CD14-positive monocyte (primary cell): ENCODE data around the gene COL25A1. TPM values are rescaled to one million over a fixed set of nuclear protein-coding genes. Genes with fewer than 3 reads are reported as not detected.

ENCODE experiments used
- DNase-seq, 3 donors: peaks; one replicate each; pipeline ENCODE4 v3.0.0-alpha.2; 2011 to 2022
- H2AFZ ChIP-seq: 2 replicates; pipeline ENCODE4 v1.6.0; 2012; ENCODE audit warnings: mild to moderate bottlenecking, low read depth, low read length, inconsistent platforms; ENCODE audit not compliant: insufficient read depth, poor library complexity, severe bottlenecking
- H3K27ac ChIP-seq, 2 donors: 1 replicate in 1 of 2; 2 replicates in 1 of 2; pipeline ENCODE4 v1.5.1; 2012 to 2013; ENCODE audit warnings: low read length in 2 of 2, control low read depth in 1 of 2, inconsistent platforms in 1 of 2, low read depth in 1 of 2, mild to moderate bottlenecking in 1 of 2
- H3K27me3 ChIP-seq, 2 donors: one replicate each; pipeline versions ENCODE4 v1.6.0 to v1.6.1; 2011 to 2013; ENCODE audit warnings: low read length in 2 of 2; ENCODE audit not compliant: control insufficient read depth in 2 of 2, insufficient read depth in 2 of 2
- H3K36me3 ChIP-seq, 2 donors: replicated peaks in 1 of 2; 1 replicate in 1 of 2; 2 replicates in 1 of 2; pipeline versions ENCODE4 v1.5.1 to v1.6.1; 2012 to 2013; ENCODE audit warnings: low read length in 2 of 2, control low read depth in 1 of 2, inconsistent platforms in 1 of 2, mild to moderate bottlenecking in 1 of 2; ENCODE audit not compliant: insufficient read depth in 2 of 2, control insufficient read depth in 1 of 2
- H3K4me1 ChIP-seq, 2 donors: 1 replicate in 1 of 2; 2 replicates in 1 of 2; pipeline versions ENCODE4 v1.5.1 to v1.6.1; 2012 to 2013; ENCODE audit warnings: low read length in 2 of 2, control low read depth in 1 of 2, inconsistent platforms in 1 of 2, mild to moderate bottlenecking in 1 of 2, moderate library complexity in 1 of 2; ENCODE audit not compliant: insufficient read depth in 2 of 2, control insufficient read depth in 1 of 2
- H3K4me2 ChIP-seq: replicated peaks from 2 replicates; pipeline ENCODE3; 2012; ENCODE audit warnings: low read length, moderate library complexity, mild to moderate bottlenecking; ENCODE audit not compliant: poor library complexity, severe bottlenecking; ENCODE audit errors: extremely low read depth
- H3K4me3 ChIP-seq, 3 experiments: fragments of 200-600 bp in 1 of 3; sonication (generic) in 1 of 3; replicated peaks in 1 of 3; 1 replicate in 2 of 3; 2 replicates in 1 of 3; pipeline ENCODE4 v1.5.1; 2011 to 2013; ENCODE audit warnings: low read length in 3 of 3, mild to moderate bottlenecking in 3 of 3, control low read depth in 2 of 3, low read depth in 2 of 3, inconsistent platforms in 1 of 3, moderate library complexity in 1 of 3
- H3K79me2 ChIP-seq: 2 replicates; pipeline ENCODE4 v1.6.0; 2012; ENCODE audit warnings: mild to moderate bottlenecking, control low read depth, inconsistent platforms, low read length, moderate library complexity; ENCODE audit not compliant: insufficient read depth
- H3K9ac ChIP-seq: 2 replicates; pipeline ENCODE4 v1.6.0; 2017; ENCODE audit warnings: low read length, mild to moderate bottlenecking; ENCODE audit not compliant: insufficient read depth, poor library complexity, severe bottlenecking
- H3K9me3 ChIP-seq, 2 donors: replicated peaks in 1 of 2; 1 replicate in 1 of 2; 2 replicates in 1 of 2; pipeline versions ENCODE4 v1.5.1 to v1.6.1; 2012 to 2013; ENCODE audit warnings: low read length in 2 of 2, control low read depth in 1 of 2; ENCODE audit not compliant: control insufficient read depth in 1 of 2, insufficient read depth in 1 of 2
- H4K20me1 ChIP-seq: 2 replicates; pipeline ENCODE4 v1.6.0; 2012; ENCODE audit warnings: mild to moderate bottlenecking, low read length, control low read depth, moderate library complexity; ENCODE audit not compliant: insufficient read depth
- H3K27ac Mint-ChIP-seq, 7 donors: one replicate each; pipeline ENCODE4 v1.8.0; 2020; ENCODE audit warnings: mild to moderate bottlenecking in 7 of 7, mixed read lengths in 7 of 7, moderate library complexity in 6 of 7, inconsistent platforms in 2 of 7
- H3K27me3 Mint-ChIP-seq, 3 donors: one replicate each; pipeline ENCODE4 v1.8.0; 2021 to 2022; ENCODE audit warnings: low read depth in 3 of 3, mild to moderate bottlenecking in 3 of 3, mixed read lengths in 3 of 3, moderate library complexity in 3 of 3, inconsistent platforms in 1 of 3
- H3K36me3 Mint-ChIP-seq, 2 donors: one replicate each; pipeline ENCODE4 v1.8.0; 2020; ENCODE audit warnings: mixed read lengths in 2 of 2, inconsistent platforms in 1 of 2, mild to moderate bottlenecking in 1 of 2
- H3K4me1 Mint-ChIP-seq: one replicate; pipeline ENCODE4 v1.8.0; 2020; ENCODE audit warnings: mild to moderate bottlenecking, mixed read lengths
- H3K4me3 Mint-ChIP-seq, 2 donors: one replicate each; pipeline ENCODE4 v1.8.0; 2020; ENCODE audit warnings: mild to moderate bottlenecking in 2 of 2, mixed read lengths in 2 of 2, moderate library complexity in 1 of 2
- H3K9me3 Mint-ChIP-seq, 7 donors: one replicate each; pipeline ENCODE4 v1.8.0; 2020 to 2022; ENCODE audit warnings: mixed read lengths in 7 of 7, mild to moderate bottlenecking in 6 of 7, moderate library complexity in 6 of 7, inconsistent platforms in 2 of 7
- CTCF ChIP-seq: fragments of 200-600 bp; IDR thresholded peaks from one replicate; pipeline ENCODE4 v1.8.0; 2022; ENCODE audit warnings: antibody characterized with exemption, mild to moderate bottlenecking
- WGBS: methylation state at CpG from one replicate; pipeline ENCODE4 v1.1.5; 2013; ENCODE audit warnings: missing lambda C conversion rate; ENCODE audit not compliant: insufficient coverage; 5-methylcytosine and 5-hydroxymethylcytosine counted together
- intact Hi-C, 2 donors: fragments of 100-400 bp; cut with micrococcal nuclease; formaldehyde crosslinking; loops; one replicate each; pipeline versions ENCODE4 v1.15.0 to v1.15.1; 2023
- polyA plus RNA-seq, 3 donors: library from polyadenylated mRNA; depleted of rRNA in 1 of 3; unstranded in 2 of 3; stranded (reverse) in 1 of 3; fragments of 300-500 nt in 2 of 3; fragments of >200 nt in 1 of 3; fragmentation: Illumina TruSeq in 2 of 3; gene quantifications; 1 replicate in 2 of 3; 2 replicates in 1 of 3; pipeline ENCODE4 v1.2.3, GENCODE V29; 2012 to 2021

The COL25A1 gene
- polyA plus RNA-seq, 3 donors: not detected

GRCh38 chr4:108881986-108882385 is 420.5 kb downstream of the COL25A1 start:
- no peak overlapping the region for H3K27ac ChIP-seq
- no peak overlapping the region for H2AFZ ChIP-seq
- no peaks in the 10 kb centered on the region for H3K27me3 ChIP-seq
- no peak overlapping the region for H3K27ac Mint-ChIP-seq
- H3K9ac ChIP-seq: no peak overlapping the region
- no peaks in the 10 kb centered on the region for H3K9me3 Mint-ChIP-seq
- H3K36me3 ChIP-seq: no peaks in the 10 kb centered on the region
- H3K4me1 ChIP-seq: no peaks in the 10 kb centered on the region
- peaks cover 0 to 5% (median 2%) of the 10 kb centered on the region in 3 donors for H3K27me3 Mint-ChIP-seq
- no peak for DNase-seq
- no peak overlapping the region for H3K4me3 Mint-ChIP-seq
- H4K20me1 ChIP-seq: no peaks in the 10 kb centered on the region
- no peaks in the 10 kb centered on the region for H3K9me3 ChIP-seq
- no peaks in the 10 kb centered on the region for H3K79me2 ChIP-seq
- peaks cover 2% of the 10 kb centered on the region for H3K4me1 Mint-ChIP-seq
- no peak overlapping the region for H3K4me2 ChIP-seq
- WGBS: no CpG with 5 or more reads among the region's 4 CpGs
- no peak for TF ChIP-seq CTCF
- no peak overlapping the region for H3K4me3 ChIP-seq
- intact Hi-C loops: no loop called here
- H3K36me3 Mint-ChIP-seq: no peaks in the 10 kb centered on the region

GRCh38 chr4:108881190-108881589 is 421.3 kb downstream of the COL25A1 start:
- H3K27me3 Mint-ChIP-seq: peaks cover 0 to 5% (median 2%) of the 10 kb centered on the region in 3 donors
- no CpG with 5 or more reads among the region's 3 CpGs for whole genome bisulfite sequencing
- intact Hi-C loops: no loop called here
- H3K4me3 Mint-ChIP-seq: no peak overlapping the region
- H3K79me2 ChIP-seq: no peaks in the 10 kb centered on the region
- no peaks in the 10 kb centered on the region for H3K4me1 ChIP-seq
- TF ChIP-seq CTCF: no peak
- H3K27ac ChIP-seq: no peak overlapping the region
- H4K20me1 ChIP-seq: no peaks in the 10 kb centered on the region
- H3K9me3 ChIP-seq: no peaks in the 10 kb centered on the region
- H3K4me1 Mint-ChIP-seq: peaks cover 2% of the 10 kb centered on the region
- H3K27ac Mint-ChIP-seq: no peak overlapping the region
- DNase-seq: no peak
- no peak overlapping the region for H3K4me2 ChIP-seq
- H3K9ac ChIP-seq: no peak overlapping the region
- peaks cover 0 to 2% (median 0%) of the 10 kb centered on the region in 7 donors for H3K9me3 Mint-ChIP-seq
- H2AFZ ChIP-seq: no peak overlapping the region
- H3K27me3 ChIP-seq: no peaks in the 10 kb centered on the region
- H3K36me3 Mint-ChIP-seq: no peaks in the 10 kb centered on the region
- H3K4me3 ChIP-seq: no peak overlapping the region
- no peaks in the 10 kb centered on the region for H3K36me3 ChIP-seq
